Smooth muscle cell (in vitro differentiated cells): ENCODE data around the gene ONECUT3. TPM values are rescaled to one million over a fixed set of nuclear protein-coding genes. Genes with fewer than 3 reads are reported as not detected.

Source experiments
- DNase-seq: peaks from one replicate; lab custom pipeline; 2025; ENCODE audit not compliant: unreplicated experiment; lab: John Stamatoyannopoulos, UW
- H2AFZ ChIP-seq: fragments of 200-600 bp; sonication (generic); 2 replicates; pipeline ENCODE4 v1.6.0; 2016; ENCODE audit warnings: antibody characterized with exemption, low read depth, mild to moderate bottlenecking
- H3F3A ChIP-seq: fragments of 200-600 bp; sonication (generic); 2 replicates; pipeline ENCODE4 v1.6.0; 2017; ENCODE audit warnings: antibody characterized with exemption, low read depth
- H3K27ac ChIP-seq: fragments of 200-600 bp; sonication (generic); 2 replicates; pipeline ENCODE4 v1.5.1; 2016; ENCODE audit warnings: low read depth, mild to moderate bottlenecking
- H3K27me3 ChIP-seq: fragments of 200-600 bp; sonication (generic); 2 replicates; pipeline ENCODE4 v1.6.1; 2016; ENCODE audit warnings: low read depth, mild to moderate bottlenecking
- H3K36me3 ChIP-seq: fragments of 200-600 bp; sonication (generic); 2 replicates; pipeline ENCODE4 v1.5.1; 2016; ENCODE audit warnings: low read depth
- H3K4me1 ChIP-seq: fragments of 200-600 bp; sonication (generic); 2 replicates; pipeline ENCODE4 v1.5.1; 2016; ENCODE audit warnings: low read depth
- H3K4me2 ChIP-seq: fragments of 200-600 bp; sonication (generic); 2 replicates; pipeline ENCODE4 v1.6.0; 2016; ENCODE audit warnings: mild to moderate bottlenecking
- H3K4me3 ChIP-seq: fragments of 200-600 bp; sonication (generic); 2 replicates; pipeline ENCODE4 v1.5.1; 2016; ENCODE audit warnings: mild to moderate bottlenecking
- H3K79me2 ChIP-seq: fragments of 200-600 bp; sonication (generic); 2 replicates; pipeline ENCODE4 v1.6.0; 2016; ENCODE audit warnings: low read depth, mild to moderate bottlenecking
- H3K9ac ChIP-seq: fragments of 200-600 bp; sonication (generic); 2 replicates; pipeline ENCODE4 v1.6.0; 2016; ENCODE audit warnings: low read depth
- H3K9me3 ChIP-seq: fragments of 200-600 bp; sonication (generic); replicated peaks from 2 replicates; pipeline ENCODE4 v1.5.1; 2016; ENCODE audit warnings: low read depth
- H4K20me1 ChIP-seq: fragments of 200-600 bp; sonication (generic); 2 replicates; pipeline ENCODE4 v1.6.0; 2016; ENCODE audit warnings: low read depth
- CTCF ChIP-seq: fragments of 200-600 bp; sonication (generic); IDR thresholded peaks from 2 replicates; pipeline ENCODE4 v1.5.1; 2017; ENCODE audit warnings: borderline replicate concordance, mild to moderate bottlenecking, antibody characterized with exemption; ENCODE audit not compliant: insufficient read depth, poor library complexity, severe bottlenecking
- WGBS: methylation state at CpG from one replicate; pipeline ENCODE4 v1.1.7; 2016; ENCODE audit warnings: low lambda C conversion rate; 5-methylcytosine and 5-hydroxymethylcytosine counted together
- polyA plus RNA-seq: library from polyadenylated mRNA; unstranded; fragments of >200 nt; fragmentation: Nextera tagmentation; extraction: Ambion mirVana; gene quantifications from 2 replicates; pipeline ENCODE4 v1.2.1, GENCODE V29; 2016
- total RNA-seq: library from RNA; depleted of rRNA; stranded (reverse); fragments of >200 nt; gene quantifications from 2 replicates; pipeline ENCODE4 v1.2.3, GENCODE V29; 2014

Gene ONECUT3
- total and polyA plus RNA-seq, 2 experiments from 2014 or later: not detected

- H2AFZ ChIP-seq: peak overlapping the region; percentile 85
- H3F3A ChIP-seq: no peaks in the 10 kb centered on the region
- no peaks in the 10 kb centered on the region for H3K27me3 ChIP-seq
- H3K4me2 ChIP-seq: peak overlapping the region; percentile 85
- H3K4me3 ChIP-seq: peak overlapping the region; percentile 67
- H3K27ac ChIP-seq: no peak overlapping the region
- H3K9me3 ChIP-seq: no peaks in the 10 kb centered on the region
- WGBS: under 1% methylated on average over 41 of the region's 47 CpGs
- no peak overlapping the region for H3K9ac ChIP-seq
- no peaks in the 10 kb centered on the region for H3K36me3 ChIP-seq
- H3K79me2 ChIP-seq: no peaks in the 10 kb centered on the region
- H3K4me1 ChIP-seq: peaks cover 7% of the 10 kb centered on the region
- peak; percentile 36 for TF ChIP-seq CTCF
- DNase-seq: peak; percentile 97
- no peaks in the 10 kb centered on the region for H4K20me1 ChIP-seq
Observed at GRCh38 chr19:1812426-1813191, 59.3 kb downstream of the ONECUT3 start.

- Histone ChIP-seq H3K36me3 (no peaks in the 10 kb centered on the region), H4K20me1 (no peaks in the 10 kb centered on the region), H3K79me2 (no peaks in the 10 kb centered on the region), H3K4me3 (peak overlapping the region; percentile 67), H3K4me2 (peak overlapping the region; percentile 85), H3F3A (no peaks in the 10 kb centered on the region), H3K9me3 (no peaks in the 10 kb centered on the region), H3K27ac (no peak overlapping the region), H2AFZ (no peak overlapping the region), H3K9ac (no peak overlapping the region), H3K27me3 (no peaks in the 10 kb centered on the region), H3K4me1 (peaks cover 7% of the 10 kb centered on the region)
- DNase-seq: no peak
- TF ChIP-seq CTCF: no peak
- WGBS: 73% methylated on average over 21 of the region's 21 CpGs
Observed at GRCh38 chr19:1813192-1814182, 60.2 kb downstream of the ONECUT3 start.

- H3K9ac ChIP-seq: no peak overlapping the region
- no peak overlapping the region for H3K4me3 ChIP-seq
- H3K79me2 ChIP-seq: no peaks in the 10 kb centered on the region
- H3K27ac ChIP-seq: no peak overlapping the region
- H3K9me3 ChIP-seq: no peaks in the 10 kb centered on the region
- H3F3A ChIP-seq: no peaks in the 10 kb centered on the region
- TF ChIP-seq CTCF: no peak
- no peak for DNase-seq
- H3K4me1 ChIP-seq: peaks cover 7% of the 10 kb centered on the region
- no peaks in the 10 kb centered on the region for H3K36me3 ChIP-seq
- no peaks in the 10 kb centered on the region for H3K27me3 ChIP-seq
- H3K4me2 ChIP-seq: no peak overlapping the region
- WGBS: 96% methylated on average over 10 of the region's 10 CpGs
- H4K20me1 ChIP-seq: no peaks in the 10 kb centered on the region
- H2AFZ ChIP-seq: no peak overlapping the region
Observed at GRCh38 chr19:1814391-1814790, 61.1 kb downstream of the ONECUT3 start.
